ENCODE results near the gene SLC9A2.

The SLC9A2 gene

GRCh38 chr2:102704531-102704930 lies 85.2 kb downstream of the SLC9A2 start:
- H3K27ac ChIP-seq (ENCODE audit: low read depth, low read length): no peak overlapping the region
- H3K4me3 ChIP-seq (ENCODE audit: low read depth, low read length): no peak overlapping the region
- no peaks in the 10 kb centered on the region for H3K4me1 ChIP-seq (ENCODE audit: control insufficient read depth, insufficient read depth, low read length, unreplicated experiment)
- no peak overlapping the region for H2AFZ ChIP-seq (ENCODE audit: low read length, unreplicated experiment)
- H3K79me2 ChIP-seq (ENCODE audit: control insufficient read depth, insufficient read depth, low read length, unreplicated experiment): no peaks in the 10 kb centered on the region
- H3K36me3 ChIP-seq (ENCODE audit: insufficient read depth, low read length): no peaks in the 10 kb centered on the region
- peaks cover 21% of the 10 kb centered on the region for H3K27me3 ChIP-seq (ENCODE audit: insufficient read depth, low read length)

GRCh38 chr2:102707796-102708695 lies 88.7 kb downstream of the SLC9A2 start:
- Histone ChIP-seq H3K4me1 (ENCODE audit: control insufficient read depth, insufficient read depth, low read length, unreplicated experiment) (no peaks in the 10 kb centered on the region), H3K36me3 (ENCODE audit: insufficient read depth, low read length) (no peaks in the 10 kb centered on the region), H3K79me2 (ENCODE audit: control insufficient read depth, insufficient read depth, low read length, unreplicated experiment) (no peaks in the 10 kb centered on the region), H3K27me3 (ENCODE audit: insufficient read depth, low read length) (peaks cover 14% of the 10 kb centered on the region), H3K4me3 (ENCODE audit: low read depth, low read length) (no peak overlapping the region), H2AFZ (ENCODE audit: low read length, unreplicated experiment) (no peak overlapping the region), H3K27ac (ENCODE audit: low read depth, low read length) (no peak overlapping the region)

DNA sequence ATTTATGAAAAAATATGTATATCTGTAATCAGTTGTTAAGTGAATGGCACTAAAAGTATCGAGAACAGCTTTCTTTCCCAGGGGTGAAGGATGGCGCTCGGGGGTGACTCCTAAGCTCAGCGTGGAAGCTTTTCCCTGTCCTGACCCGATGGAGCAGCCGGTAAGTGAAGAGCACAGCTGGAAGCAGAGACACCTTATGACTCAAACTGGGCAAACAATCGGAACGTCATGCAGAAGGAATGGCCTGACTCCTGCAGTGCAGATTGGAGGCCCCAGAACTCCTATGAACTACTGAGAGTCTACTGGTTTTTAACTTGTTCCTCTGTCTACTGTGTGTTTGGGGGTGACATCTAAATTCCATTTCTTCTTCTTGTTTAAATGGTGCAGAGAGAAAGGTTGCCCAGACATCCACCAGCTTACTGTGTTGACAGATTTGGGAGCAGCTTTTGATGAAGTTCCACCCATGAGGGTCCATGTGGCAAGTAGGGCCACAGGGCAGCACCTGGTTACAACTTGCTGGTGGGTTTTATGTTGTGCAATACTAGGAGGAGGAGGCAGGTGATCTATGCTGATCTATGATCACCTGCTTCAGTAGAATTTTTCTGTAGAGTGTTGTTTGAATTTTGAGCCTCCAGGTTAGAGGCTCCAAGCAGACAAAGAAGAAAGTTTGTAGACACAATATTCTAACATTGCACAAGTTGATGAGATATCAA lies 89.7 kb downstream of the SLC9A2 start:
- H3K36me3 ChIP-seq (ENCODE audit: insufficient read depth, low read length): no peaks in the 10 kb centered on the region

GRCh38 chr2:102717308-102718018 lies 98.1 kb downstream of the SLC9A2 start:
- Histone ChIP-seq H3K36me3 (ENCODE audit: insufficient read depth, low read length) (no peaks in the 10 kb centered on the region; the same call in 1 of the 2 replicates), H3K4me3 (ENCODE audit: low read depth, low read length) (no peak overlapping the region), H3K79me2 (ENCODE audit: control insufficient read depth, insufficient read depth, low read length, unreplicated experiment) (no peaks in the 10 kb centered on the region), H3K27ac (ENCODE audit: low read depth, low read length) (no peak overlapping the region), H2AFZ (ENCODE audit: low read length, unreplicated experiment) (no peak overlapping the region), H3K27me3 (ENCODE audit: insufficient read depth, low read length) (no peaks in the 10 kb centered on the region), H3K4me1 (ENCODE audit: control insufficient read depth, insufficient read depth, low read length, unreplicated experiment) (peaks cover 10% of the 10 kb centered on the region)

More for the DNA sequence above, 89.7 kb downstream of the SLC9A2 start:
- H2AFZ ChIP-seq (ENCODE audit: low read length, unreplicated experiment): no peak overlapping the region
- H3K27ac ChIP-seq (ENCODE audit: low read depth, low read length): no peak overlapping the region
- H3K4me1 ChIP-seq (ENCODE audit: control insufficient read depth, insufficient read depth, low read length, unreplicated experiment): no peaks in the 10 kb centered on the region
- H3K4me3 ChIP-seq (ENCODE audit: low read depth, low read length): no peak overlapping the region
- H3K27me3 ChIP-seq (ENCODE audit: insufficient read depth, low read length): peaks cover 10% of the 10 kb centered on the region; the same call in 1 of the 2 replicates
- H3K79me2 ChIP-seq (ENCODE audit: control insufficient read depth, insufficient read depth, low read length, unreplicated experiment): no peaks in the 10 kb centered on the region

DNA sequence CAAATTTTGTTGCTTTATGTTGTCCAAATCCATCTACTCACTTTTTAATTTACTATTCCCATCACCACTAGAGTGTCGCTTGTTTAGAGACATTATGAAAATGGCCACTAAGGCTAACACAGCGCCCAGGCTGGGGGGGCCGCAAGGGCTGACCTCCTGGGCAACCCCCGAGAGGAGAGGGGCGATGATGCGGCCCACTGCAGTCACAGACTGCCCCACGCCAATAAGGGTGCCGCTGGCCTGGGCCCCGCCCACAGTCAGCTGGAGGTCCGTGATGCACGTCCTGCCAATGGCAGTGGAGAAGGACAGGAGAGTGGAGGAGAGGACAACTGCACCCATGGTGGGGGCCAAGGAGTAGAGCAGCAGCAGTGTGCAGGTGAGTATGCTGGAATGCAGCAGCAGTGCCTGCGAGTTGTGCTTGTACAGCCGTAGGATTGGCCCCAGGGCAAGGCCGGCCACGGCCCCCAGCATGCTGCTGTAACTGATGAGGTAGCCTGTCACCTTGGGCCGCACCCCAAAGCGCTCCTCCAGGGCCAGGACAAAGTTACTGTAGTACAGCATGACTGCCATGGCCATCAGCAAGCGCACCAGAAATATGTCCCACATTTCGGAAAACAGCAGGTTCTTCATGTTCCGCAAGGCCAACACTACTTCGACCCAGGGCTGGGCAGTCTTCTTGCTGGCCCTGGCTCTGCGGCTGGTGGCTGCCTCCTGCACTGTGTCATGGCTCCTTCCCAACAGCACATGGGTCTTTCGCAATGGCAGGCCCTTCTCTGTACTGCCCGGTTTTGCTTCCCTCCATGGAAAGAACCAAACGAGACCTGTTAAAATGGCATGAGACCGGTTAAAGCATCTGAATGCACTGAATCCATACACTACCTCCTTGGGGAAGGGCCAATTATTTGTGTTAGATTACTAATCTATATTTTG lies 99.3 kb downstream of the SLC9A2 start:
- Histone ChIP-seq H3K79me2 (ENCODE audit: control insufficient read depth, insufficient read depth, low read length, unreplicated experiment) (no peaks in the 10 kb centered on the region), H2AFZ (ENCODE audit: low read length, unreplicated experiment) (no peak overlapping the region), H3K27me3 (ENCODE audit: insufficient read depth, low read length) (no peaks in the 10 kb centered on the region), H3K4me3 (ENCODE audit: low read depth, low read length) (no peak overlapping the region), H3K36me3 (ENCODE audit: insufficient read depth, low read length) (peaks cover 4% of the 10 kb centered on the region), H3K4me1 (ENCODE audit: control insufficient read depth, insufficient read depth, low read length, unreplicated experiment) (peaks cover 10% of the 10 kb centered on the region), H3K27ac (ENCODE audit: low read depth, low read length) (no peak overlapping the region)

DNA sequence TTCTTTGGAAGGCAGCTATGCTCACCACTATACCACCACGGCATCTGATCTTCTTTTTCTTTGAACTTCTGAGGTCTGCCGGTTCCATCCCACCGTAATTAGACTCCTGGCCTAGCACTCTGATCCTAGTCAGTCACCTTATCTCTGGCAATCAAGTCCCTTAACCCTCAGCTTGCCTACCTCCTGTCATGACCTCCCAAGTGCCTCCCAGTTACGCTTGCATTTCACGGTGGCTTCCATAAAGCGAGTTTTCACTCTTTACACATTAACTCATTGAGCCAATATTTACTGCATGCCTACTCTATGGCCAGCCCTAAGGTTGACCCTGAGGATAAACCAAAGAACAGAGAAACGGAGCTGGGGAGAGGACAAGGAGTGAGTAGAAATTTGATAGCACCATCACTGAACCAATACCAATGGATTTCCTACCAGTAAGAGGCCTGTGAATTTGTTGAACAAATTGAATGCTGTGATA lies 104.7 kb downstream of the SLC9A2 start:
- no peaks in the 10 kb centered on the region for H3K27me3 ChIP-seq (ENCODE audit: insufficient read depth, low read length)
- H2AFZ ChIP-seq (ENCODE audit: low read length, unreplicated experiment): no peak overlapping the region
- H3K79me2 ChIP-seq (ENCODE audit: control insufficient read depth, insufficient read depth, low read length, unreplicated experiment): no peaks in the 10 kb centered on the region
- H3K4me3 ChIP-seq (ENCODE audit: low read depth, low read length): no peak overlapping the region
- H3K27ac ChIP-seq (ENCODE audit: low read depth, low read length): no peak overlapping the region
- H3K4me1 ChIP-seq (ENCODE audit: control insufficient read depth, insufficient read depth, low read length, unreplicated experiment): peaks cover 7% of the 10 kb centered on the region
- H3K36me3 ChIP-seq (ENCODE audit: insufficient read depth, low read length): peaks cover 4% of the 10 kb centered on the region; the same call in 1 of the 2 replicates

GRCh38 chr2:102724553-102724952 lies 105.2 kb downstream of the SLC9A2 start:
- peaks cover 4% of the 10 kb centered on the region; the same call in 1 of the 2 replicates for H3K36me3 ChIP-seq (ENCODE audit: insufficient read depth, low read length)
- H2AFZ ChIP-seq (ENCODE audit: low read length, unreplicated experiment): no peak overlapping the region
- H3K27ac ChIP-seq (ENCODE audit: low read depth, low read length): no peak overlapping the region
- peaks cover 7% of the 10 kb centered on the region for H3K4me1 ChIP-seq (ENCODE audit: control insufficient read depth, insufficient read depth, low read length, unreplicated experiment)
- no peaks in the 10 kb centered on the region for H3K27me3 ChIP-seq (ENCODE audit: insufficient read depth, low read length)
- no peaks in the 10 kb centered on the region for H3K79me2 ChIP-seq (ENCODE audit: control insufficient read depth, insufficient read depth, low read length, unreplicated experiment)
- no peak overlapping the region for H3K4me3 ChIP-seq (ENCODE audit: low read depth, low read length)

DNA sequence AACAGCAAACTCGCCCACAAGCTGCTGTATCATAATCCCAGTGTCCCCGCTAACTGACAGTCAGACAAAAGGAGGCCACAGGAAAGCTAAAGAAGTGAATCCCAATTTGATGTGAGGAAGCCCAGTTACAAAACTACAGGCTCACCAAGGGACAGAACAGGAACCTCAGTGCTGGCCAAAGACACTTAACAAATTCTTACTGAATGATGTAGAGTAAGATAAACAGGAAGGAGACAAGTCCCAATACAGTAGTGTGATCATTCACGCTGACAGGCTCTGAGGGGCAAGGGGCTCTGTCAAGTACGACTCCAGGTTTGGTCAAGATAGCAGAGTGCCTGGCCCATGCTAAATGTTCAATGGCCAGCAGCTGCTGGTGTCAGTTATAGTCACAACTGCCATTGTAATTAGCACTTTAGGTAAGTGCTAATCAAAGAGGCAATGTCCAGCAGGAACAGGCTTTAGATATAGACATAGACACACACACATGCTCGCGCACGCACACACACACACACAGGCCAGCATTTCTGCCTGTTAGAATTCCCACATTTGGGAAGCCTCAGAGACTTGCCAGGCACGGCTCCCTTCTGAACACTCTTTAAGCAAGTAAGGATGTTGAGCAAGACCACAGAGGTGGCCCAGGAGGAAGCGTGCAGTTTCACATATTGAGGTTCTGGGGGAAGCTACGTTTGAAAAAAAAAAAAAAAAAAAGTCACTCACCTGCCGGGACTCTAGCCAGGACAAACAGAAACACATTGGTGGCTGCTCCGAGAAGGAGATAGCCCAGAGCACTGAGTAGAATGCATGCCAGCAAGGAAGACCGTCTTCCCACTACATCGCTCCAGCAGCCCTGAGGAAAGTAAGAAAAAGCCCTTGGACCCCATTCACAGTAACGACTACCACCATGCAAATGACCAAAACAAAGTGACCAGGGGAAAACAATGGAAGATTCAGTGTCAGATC lies 107.1 kb downstream of the SLC9A2 start:
- Histone ChIP-seq H3K27me3 (ENCODE audit: insufficient read depth, low read length) (no peaks in the 10 kb centered on the region), H2AFZ (ENCODE audit: low read length, unreplicated experiment) (no peak overlapping the region), H3K4me3 (ENCODE audit: low read depth, low read length) (no peak overlapping the region), H3K4me1 (ENCODE audit: control insufficient read depth, insufficient read depth, low read length, unreplicated experiment) (peaks cover 7% of the 10 kb centered on the region), H3K36me3 (ENCODE audit: insufficient read depth, low read length) (peaks cover 4% of the 10 kb centered on the region; the same call in 1 of the 2 replicates), H3K79me2 (ENCODE audit: control insufficient read depth, insufficient read depth, low read length, unreplicated experiment) (no peaks in the 10 kb centered on the region), H3K27ac (ENCODE audit: low read depth, low read length) (no peak overlapping the region)
